Forelimb muscle (tissue), 1 donor: ENCODE measurements around the gene MNS1. TPM values are rescaled to one million over a fixed set of nuclear protein-coding genes. Genes with fewer than 3 reads are reported as not detected.
A peak's percentile ranks its signal among the peaks of the same experiment; 100 is the strongest.
"Not testable (repeated sequence)": the region's sequence is repeated elsewhere in the genome, so short reads cannot be mapped to it uniquely, and the experiment has no call there.

Experiments
- DNase-seq: peaks from one replicate; pipeline ENCODE4 v3.0.0-alpha.2; 2013; ENCODE audit warnings: low read depth
- polyA plus RNA-seq: library from polyadenylated mRNA; unstranded; fragments of 120-200 nt; gene quantifications from one replicate; pipeline ENCODE4 v1.2.1, GENCODE V29; 2013; ENCODE audit not compliant: insufficient read length

MNS1 gene
- polyA plus RNA-seq, 1 donor, result 5.4 TPM

DNA sequence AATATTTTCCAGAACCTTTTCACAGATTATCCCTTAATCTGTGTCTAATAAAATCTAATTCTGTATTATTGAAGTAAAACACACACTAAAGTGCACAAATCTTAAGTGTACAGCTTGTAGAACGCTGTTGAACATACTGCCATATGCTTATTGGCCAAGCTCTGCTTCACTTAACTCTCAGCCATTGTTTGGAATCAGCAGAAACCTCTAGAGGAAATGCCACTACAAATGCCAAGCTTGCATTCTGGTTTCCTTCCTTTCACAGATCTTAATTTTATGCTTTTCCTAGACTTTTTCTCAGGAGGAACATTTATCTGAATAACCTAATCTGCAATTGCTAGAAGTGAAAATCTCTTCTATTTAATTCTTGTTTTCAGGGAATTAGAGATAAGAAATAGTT is 10.1 kb downstream of the MNS1 start:
- no peak for DNase-seq

DNA sequence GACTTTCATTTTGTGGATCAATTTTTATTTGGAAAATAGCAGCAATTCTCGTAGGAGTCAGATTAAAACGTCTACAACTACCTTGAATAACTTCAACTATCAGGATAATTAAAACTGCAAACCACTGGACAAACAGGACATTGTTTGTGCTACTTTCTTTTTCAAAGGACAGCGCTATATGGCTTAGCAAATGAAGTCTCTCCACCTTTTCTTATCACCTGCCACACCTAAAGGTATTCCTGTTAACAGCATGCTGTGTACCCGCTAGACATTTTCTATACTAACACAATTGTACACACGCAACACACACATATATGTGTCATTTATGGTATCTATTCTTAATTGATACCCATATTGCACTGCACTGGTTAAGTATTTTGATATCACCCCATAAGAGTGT is 19.2 kb downstream of the MNS1 start:
- DNase-seq, result no peak

GRCh38 chr15:56442354-56442753 is 22.6 kb downstream of the MNS1 start:
- no peak for DNase-seq

DNA sequence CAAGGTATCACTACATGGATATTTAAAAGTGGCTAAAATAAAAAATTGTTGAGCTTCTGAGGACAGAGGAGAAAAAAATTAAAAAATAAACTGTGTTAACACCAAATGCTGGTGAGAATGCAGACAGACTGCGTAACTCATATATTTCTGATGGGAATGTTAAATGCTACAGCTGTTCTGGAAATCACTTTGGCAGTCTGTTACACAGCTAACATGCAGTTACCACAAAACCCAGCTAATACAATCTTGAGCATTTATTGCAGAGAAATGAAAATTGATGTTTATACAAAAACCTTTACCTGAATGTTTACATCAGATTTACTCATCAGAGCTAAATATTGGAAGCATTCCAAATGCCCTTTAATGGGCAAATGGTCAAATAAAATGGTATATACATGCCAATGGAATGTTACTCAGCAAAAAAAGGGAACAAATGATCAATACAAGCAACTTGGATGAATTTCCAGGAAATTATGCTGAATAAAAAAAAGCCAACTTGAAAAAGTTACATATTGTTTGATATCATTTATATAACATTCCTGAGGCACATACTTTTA is 24.6 kb downstream of the MNS1 start:
- no peak for DNase-seq

DNA sequence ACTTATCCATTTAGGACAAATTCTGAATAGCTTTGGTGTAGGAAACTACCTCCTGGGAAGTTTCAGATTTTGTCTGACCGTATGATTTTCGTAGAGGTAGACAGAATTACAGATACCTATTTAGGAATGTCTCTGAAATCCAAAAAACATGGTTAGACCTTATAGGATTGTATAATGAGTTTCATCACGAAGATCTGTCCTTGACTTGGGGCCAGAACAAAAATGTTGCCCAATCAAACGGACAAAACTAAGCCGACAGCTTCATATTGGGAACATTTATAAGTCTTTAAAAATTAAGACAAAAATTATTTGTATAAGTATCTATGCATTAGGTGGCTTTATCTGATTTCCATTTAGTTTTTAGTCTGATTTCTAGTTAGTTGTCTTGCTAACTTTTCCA is 32.6 kb downstream of the MNS1 start:
- no peak for DNase-seq

DNA sequence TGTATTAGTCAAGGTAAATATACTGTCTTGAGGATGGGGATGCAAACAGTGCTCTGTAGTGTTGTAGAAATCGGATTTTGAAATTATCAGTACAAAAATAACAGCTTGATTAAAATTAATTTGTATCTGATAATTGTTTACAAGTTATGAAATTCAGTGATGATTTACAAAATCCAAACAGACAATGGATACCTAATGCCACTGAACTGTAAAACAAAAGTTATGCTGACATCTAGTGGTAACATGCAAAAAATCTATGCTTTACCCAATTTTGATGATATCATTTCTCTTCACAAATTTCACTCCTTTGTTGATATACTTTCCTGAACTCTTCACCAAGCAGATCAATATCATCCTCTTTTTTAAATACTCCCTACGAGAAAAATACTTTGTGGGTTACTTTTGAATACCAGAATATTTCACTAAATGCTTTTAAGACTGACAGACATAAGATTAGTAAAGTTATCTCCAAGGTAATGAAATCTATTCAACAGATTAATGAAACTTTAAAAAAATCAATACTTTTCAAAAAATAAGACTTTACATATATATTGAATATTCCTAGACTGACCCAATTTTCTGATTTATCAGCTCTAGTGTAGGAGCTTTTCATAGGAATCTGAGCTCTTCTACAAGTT is 36.0 kb downstream of the MNS1 start:
- peak; percentile 9 for DNase-seq

- no peak for DNase-seq
These were observed 39.0 kb downstream of the MNS1 start for GRCh38 chr15:56425976-56426375.

DNA sequence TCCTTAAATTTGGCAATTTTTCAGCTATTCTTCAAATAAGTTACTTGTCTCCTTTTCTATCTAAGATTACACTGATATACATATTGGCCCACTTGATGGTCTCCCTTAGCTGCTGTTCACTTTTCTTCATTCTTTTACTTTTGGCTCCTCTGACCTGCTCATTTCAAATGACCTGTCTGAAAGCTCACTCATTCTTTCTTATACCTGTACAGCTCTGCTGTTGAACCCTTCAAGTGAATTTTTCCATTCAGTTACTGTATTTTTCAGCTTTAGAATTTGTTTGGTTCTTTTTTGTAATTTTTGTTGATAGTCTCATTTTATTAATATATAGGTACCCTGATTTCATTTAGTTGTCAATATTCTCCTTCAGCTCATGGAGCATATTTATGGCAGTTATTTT is 39.7 kb downstream of the MNS1 start:
- DNase-seq, result no peak

DNA sequence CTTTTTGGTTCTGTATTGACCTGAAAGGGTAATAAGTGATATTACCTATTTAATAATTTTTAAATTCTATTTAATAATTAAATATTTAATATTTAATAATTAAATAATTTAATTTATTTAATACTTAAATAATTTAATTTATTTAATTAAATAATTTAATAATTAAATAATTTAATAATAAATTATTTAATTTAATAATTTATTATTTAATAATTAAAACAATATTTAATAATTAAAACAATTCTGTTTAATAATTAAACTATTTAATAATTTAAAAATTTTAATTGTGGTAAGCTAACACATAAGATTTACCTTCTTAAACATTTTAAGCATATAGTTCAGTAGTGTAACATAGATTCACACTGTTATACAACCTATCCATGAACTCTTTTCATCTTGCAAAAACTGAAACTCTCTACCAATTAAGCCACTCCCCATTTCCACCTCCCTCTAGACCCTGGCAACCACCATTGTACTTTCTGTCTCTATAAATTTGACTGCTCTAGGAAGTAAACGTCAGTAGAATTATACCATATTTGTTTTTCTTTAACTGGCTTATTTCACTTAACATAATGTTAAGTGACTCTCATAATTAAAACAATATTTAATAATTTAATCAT is 51.7 kb downstream of the MNS1 start:
- DNase-seq, result not testable (repeated sequence)

DNA sequence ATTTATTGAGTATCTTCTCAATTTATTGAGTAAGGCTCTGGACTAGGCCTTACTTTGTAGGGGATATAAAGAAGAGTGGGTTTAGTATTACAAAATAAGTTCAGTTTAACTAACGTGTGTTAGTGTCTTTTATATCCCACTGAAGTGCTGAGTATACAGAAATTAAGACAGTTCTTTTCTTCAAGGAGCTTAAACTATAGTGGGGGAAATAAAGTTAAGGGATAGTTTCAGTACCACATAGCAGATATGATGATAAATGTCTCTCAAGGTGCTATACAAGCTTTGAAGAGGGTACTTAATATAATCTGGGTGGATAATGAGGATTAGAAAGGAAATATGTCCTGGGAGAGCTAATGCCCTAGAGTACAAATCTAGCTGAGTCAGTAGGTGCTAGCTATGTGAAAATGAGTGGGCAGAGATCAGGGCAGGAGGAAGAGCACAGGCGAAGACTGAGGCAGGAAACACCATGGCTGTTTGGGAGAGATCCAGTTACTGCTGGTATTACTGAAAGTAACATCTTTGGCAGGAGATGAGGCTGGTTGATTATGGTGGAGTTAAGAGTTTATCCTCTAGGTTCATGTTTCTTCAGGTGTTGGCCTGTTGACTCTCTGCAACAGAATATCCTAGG is 53.7 kb downstream of the MNS1 start:
- no peak for DNase-seq

GRCh38 chr15:56410721-56411120 is 54.2 kb downstream of the MNS1 start:
- DNase-seq, result no peak

GRCh38 chr15:56399209-56399608 is 65.7 kb downstream of the MNS1 start:
- DNase-seq, result not testable (repeated sequence)

GRCh38 chr15:56397325-56397724 is 67.6 kb downstream of the MNS1 start:
- not testable (repeated sequence) for DNase-seq

DNA sequence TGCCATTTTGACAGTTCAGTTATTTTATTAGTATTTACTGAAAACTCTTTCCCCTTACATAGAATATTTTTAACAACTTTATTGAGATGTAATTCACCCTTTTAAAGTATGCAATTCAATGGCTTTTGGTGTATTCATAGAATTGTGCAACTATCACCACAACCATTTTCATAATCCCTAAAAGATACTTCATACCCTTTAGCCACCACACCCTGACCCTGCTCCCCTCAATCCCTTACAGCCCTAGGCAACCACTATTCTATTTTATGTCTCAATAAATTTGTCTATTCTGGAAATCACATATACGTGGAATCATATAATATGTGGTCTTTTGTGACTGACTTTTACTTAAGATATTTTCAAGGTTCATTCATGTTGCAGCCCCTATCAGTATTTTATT is 70.0 kb downstream of the MNS1 start:
- DNase-seq, result no peak

DNA sequence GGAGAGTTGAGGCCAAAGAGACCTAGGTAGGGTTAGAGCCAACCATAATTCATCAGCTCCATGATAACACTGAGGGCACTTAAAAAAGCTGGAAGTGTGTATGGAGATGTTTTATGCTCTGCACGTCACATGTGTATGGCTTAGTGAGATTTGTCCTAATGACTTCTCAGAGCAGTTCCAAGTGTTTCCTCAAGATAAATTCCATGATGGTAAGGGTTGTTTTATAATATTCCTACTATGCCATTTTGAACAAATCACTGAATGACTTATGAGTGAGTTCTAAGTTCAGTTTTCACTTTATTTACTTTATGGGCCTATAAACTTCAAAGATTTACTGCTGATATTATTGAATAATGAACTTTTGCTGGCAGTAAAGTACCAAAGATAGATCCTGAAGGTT is 71.7 kb downstream of the MNS1 start:
- no peak for DNase-seq

- DNase-seq, result no peak
These were observed 74.1 kb downstream of the MNS1 start for GRCh38 chr15:56390739-56391267.

DNA sequence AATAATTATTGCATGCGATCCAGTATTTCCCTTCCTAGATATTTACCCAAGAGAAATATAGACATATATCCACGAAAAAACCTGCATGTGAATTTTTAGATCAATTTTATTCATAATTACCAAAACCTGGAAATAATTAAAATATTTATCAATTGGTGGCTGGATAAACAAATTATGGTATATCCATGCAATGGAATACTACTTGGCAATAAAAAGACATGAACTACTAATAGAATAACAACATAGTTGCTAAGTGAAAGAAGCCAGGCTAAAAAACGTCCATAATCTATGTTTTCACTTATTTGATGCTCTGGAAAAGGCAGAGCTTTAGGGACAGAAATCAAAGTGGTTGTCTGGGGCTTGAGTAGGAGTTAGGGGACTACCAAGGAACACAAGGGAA is 79.0 kb downstream of the MNS1 start:
- no peak for DNase-seq

DNA sequence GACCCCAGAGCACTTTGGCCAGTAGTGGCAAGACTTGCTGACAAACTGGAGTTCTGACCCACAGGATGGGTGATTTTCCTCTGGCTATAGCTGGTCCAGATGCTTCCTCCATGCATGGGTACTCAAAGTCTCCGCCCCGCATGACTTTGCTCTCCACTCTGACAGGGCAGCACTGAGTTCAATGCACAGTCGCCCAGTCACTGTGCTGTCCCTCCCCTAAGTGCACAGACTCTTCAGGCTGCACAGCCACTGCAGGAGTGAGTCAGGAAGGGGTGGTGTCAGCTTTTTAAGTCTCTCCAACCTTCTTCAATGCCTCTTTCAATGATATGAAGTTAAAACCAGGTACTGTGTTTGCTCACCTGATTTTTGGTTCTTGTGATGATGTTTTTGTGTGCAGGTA is 81.9 kb downstream of the MNS1 start:
- DNase-seq, result no peak

Other genes with a start within 250 kb of the MNS1 start
- 13.2 TPM for gene RFX7, start 221.3 kb downstream of the MNS1 start, polyA plus RNA-seq
- 2.9 TPM for gene TEX9, start 99.7 kb downstream of the MNS1 start, polyA plus RNA-seq